OCI-LY3 (cell line): ENCODE measurements around the gene ZNF354B.
"Not testable (repeated sequence)": the region's sequence is repeated elsewhere in the genome, so short reads cannot be mapped to it uniquely, and the experiment has no call there.

Experiments
- H2AFZ ChIP-seq: fragments of 200-600, 300-600 bp; shearing (Covaris generic); 2 replicates; pipeline ENCODE4 v1.6.0; 2014; ENCODE audit warnings: antibody characterized with exemption, low read depth, low read length
- H3K27ac ChIP-seq: fragments of 200-600, 300-600 bp; sonication (generic); 2 replicates; pipeline ENCODE4 v1.5.1; 2014; ENCODE audit warnings: mild to moderate bottlenecking, low read length, moderate library complexity, mixed read lengths
- H3K27me3 ChIP-seq: fragments of 200-600, 300-600 bp; sonication (generic); 2 replicates; pipeline ENCODE4 v1.6.1; 2014; ENCODE audit warnings: low read depth, low read length, mixed read lengths
- H3K36me3 ChIP-seq: fragments of 200-600, 300-600 bp; sonication (generic); replicated peaks from 2 replicates; pipeline ENCODE3; 2014; ENCODE audit warnings: low read depth, low read length, mixed read lengths
- H3K4me1 ChIP-seq: fragments of 300-600, 200-600 bp; sonication (generic); 2 replicates; pipeline ENCODE4 v1.6.1; 2014; ENCODE audit warnings: low read length, mixed read lengths
- H3K4me2 ChIP-seq: fragments of 200-600, 300-600 bp; sonication (generic); 2 replicates; pipeline ENCODE4 v1.6.1; 2014; ENCODE audit warnings: low read length, mixed read lengths
- H3K4me3 ChIP-seq: fragments of 300-600, 200-600 bp; sonication (generic); 2 replicates; pipeline ENCODE4 v1.5.1; 2014; ENCODE audit warnings: antibody characterized with exemption, mild to moderate bottlenecking, low read length, moderate library complexity
- H3K79me2 ChIP-seq: fragments of 300-600, 200-600 bp; shearing (Covaris generic); 2 replicates; pipeline ENCODE4 v1.6.1; 2014; ENCODE audit warnings: mild to moderate bottlenecking, low read length, mixed read lengths
- H3K9ac ChIP-seq: fragments of 300-600, 200-600 bp; shearing (Covaris generic); 2 replicates; pipeline ENCODE4 v1.6.0; 2014; ENCODE audit warnings: mild to moderate bottlenecking, low read length, moderate library complexity
- H3K9me3 ChIP-seq: fragments of 200-600, 300-600 bp; shearing (Covaris generic); 2 replicates; pipeline ENCODE4 v1.6.1; 2014; ENCODE audit warnings: low read length, mixed read lengths; ENCODE audit not compliant: insufficient read depth
- H4K20me1 ChIP-seq: fragments of 200-600, 300-600 bp; sonication (generic); 2 replicates; pipeline ENCODE4 v1.6.1; 2016; ENCODE audit warnings: low read length, mixed read lengths; ENCODE audit not compliant: insufficient read depth
- EZH2phosphoT487 ChIP-seq: fragments of 200-600 bp; shearing (Covaris generic); IDR thresholded peaks from 2 replicates; pipeline ENCODE4 v1.6.1; 2018; ENCODE audit warnings: antibody characterized with exemption, mixed run types, low read depth
- TF ChIP-seq, protein P1 (sequence below): fragments of 200-600, 300-600 bp; sonication (generic); IDR thresholded peaks from 2 replicates; pipeline ENCODE4 v1.5.1; 2014; ENCODE audit warnings: antibody characterized with exemption, low read length, low read depth

Gene ZNF354B

GRCh38 chr5:178849316-178849715 is 10.4 kb upstream of the ZNF354B start:
- Histone ChIP-seq H3K4me2 (no peak overlapping the region), H4K20me1 (no peaks in the 10 kb centered on the region), H3K9me3 (no peaks in the 10 kb centered on the region), H3K4me3 (no peak overlapping the region), H3K4me1 (no peaks in the 10 kb centered on the region), H3K9ac (no peak overlapping the region), H2AFZ (no peak overlapping the region), H3K36me3 (no peaks in the 10 kb centered on the region), H3K27ac (no peak overlapping the region), H3K79me2 (no peaks in the 10 kb centered on the region), H3K27me3 (no peaks in the 10 kb centered on the region)
- no peak for TF ChIP-seq EZH2phosphoT487
- TF ChIP-seq, protein P1, sequence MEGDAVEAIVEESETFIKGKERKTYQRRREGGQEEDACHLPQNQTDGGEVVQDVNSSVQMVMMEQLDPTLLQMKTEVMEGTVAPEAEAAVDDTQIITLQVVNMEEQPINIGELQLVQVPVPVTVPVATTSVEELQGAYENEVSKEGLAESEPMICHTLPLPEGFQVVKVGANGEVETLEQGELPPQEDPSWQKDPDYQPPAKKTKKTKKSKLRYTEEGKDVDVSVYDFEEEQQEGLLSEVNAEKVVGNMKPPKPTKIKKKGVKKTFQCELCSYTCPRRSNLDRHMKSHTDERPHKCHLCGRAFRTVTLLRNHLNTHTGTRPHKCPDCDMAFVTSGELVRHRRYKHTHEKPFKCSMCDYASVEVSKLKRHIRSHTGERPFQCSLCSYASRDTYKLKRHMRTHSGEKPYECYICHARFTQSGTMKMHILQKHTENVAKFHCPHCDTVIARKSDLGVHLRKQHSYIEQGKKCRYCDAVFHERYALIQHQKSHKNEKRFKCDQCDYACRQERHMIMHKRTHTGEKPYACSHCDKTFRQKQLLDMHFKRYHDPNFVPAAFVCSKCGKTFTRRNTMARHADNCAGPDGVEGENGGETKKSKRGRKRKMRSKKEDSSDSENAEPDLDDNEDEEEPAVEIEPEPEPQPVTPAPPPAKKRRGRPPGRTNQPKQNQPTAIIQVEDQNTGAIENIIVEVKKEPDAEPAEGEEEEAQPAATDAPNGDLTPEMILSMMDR, result no peak

DNA sequence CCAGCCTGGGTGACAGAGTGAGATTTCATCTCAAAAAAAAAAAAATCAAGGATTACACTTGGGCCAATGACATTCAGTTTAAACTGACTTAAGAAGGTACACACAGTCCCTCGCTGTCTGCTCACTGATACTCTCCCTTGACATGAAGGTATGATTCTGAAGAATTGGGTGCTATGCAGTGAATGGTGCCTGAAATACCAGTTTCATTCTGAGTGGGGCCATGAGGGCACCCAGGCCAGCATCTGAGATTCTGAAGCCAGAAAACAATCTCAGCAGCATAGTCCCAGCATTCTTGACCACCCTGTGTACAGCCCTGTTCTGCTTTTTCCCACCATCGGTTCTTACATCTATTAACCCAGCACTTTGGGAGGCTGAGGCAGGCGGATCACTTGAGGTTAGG is 7.8 kb upstream of the ZNF354B start:
- H3K4me1 ChIP-seq, result no peaks in the 10 kb centered on the region
- H3K27ac ChIP-seq, result no peak overlapping the region
- no peak overlapping the region for H3K9ac ChIP-seq
- no peaks in the 10 kb centered on the region for H3K27me3 ChIP-seq
- no peaks in the 10 kb centered on the region for H3K9me3 ChIP-seq
- no peaks in the 10 kb centered on the region for H3K36me3 ChIP-seq
- no peak overlapping the region for H3K4me3 ChIP-seq
- no peak overlapping the region for H3K4me2 ChIP-seq
- no peak overlapping the region for H2AFZ ChIP-seq
- H4K20me1 ChIP-seq, result no peaks in the 10 kb centered on the region
- no peak for TF ChIP-seq EZH2phosphoT487
- TF ChIP-seq, protein P1, result no peak
- H3K79me2 ChIP-seq, result no peaks in the 10 kb centered on the region

DNA sequence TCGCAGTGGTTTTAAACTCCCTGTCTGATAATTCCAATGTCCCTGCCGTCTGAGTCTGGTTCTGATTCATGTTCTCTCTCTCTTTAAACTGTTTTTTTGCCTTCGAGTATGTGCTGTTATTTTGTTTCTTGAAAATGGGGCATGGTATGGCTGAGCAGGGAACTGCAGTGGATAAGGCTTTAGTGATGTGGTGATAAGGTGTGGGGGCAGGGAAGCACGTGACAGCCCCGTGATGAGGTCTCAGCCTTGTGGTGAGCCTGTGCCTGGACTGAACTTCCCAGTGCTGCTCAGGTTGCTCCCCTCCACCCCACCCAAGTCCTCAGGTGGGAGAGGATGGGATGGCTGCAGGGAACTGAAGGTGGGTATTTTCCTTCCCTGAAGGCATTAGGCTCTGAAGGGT is 5.5 kb upstream of the ZNF354B start:
- Histone ChIP-seq H3K27me3 (no peaks in the 10 kb centered on the region), H3K36me3 (no peaks in the 10 kb centered on the region), H4K20me1 (no peaks in the 10 kb centered on the region), H3K27ac (no peak overlapping the region), H3K4me2 (no peak overlapping the region), H3K9me3 (no peaks in the 10 kb centered on the region), H3K4me3 (no peak overlapping the region), H2AFZ (no peak overlapping the region), H3K9ac (no peak overlapping the region), H3K4me1 (no peaks in the 10 kb centered on the region), H3K79me2 (no peaks in the 10 kb centered on the region)
- TF ChIP-seq, protein P1, result no peak
- TF ChIP-seq EZH2phosphoT487, result no peak

- not testable (repeated sequence) for H3K4me2 ChIP-seq, H2AFZ ChIP-seq, H3K79me2 ChIP-seq, H3K27ac ChIP-seq, H3K9ac ChIP-seq, H3K4me1 ChIP-seq, H3K27me3 ChIP-seq, H3K4me3 ChIP-seq, H3K9me3 ChIP-seq, H4K20me1 ChIP-seq, H3K36me3 ChIP-seq
Measured at GRCh38 chr5:178860615-178861014, 862 bp downstream of the ZNF354B start.

DNA sequence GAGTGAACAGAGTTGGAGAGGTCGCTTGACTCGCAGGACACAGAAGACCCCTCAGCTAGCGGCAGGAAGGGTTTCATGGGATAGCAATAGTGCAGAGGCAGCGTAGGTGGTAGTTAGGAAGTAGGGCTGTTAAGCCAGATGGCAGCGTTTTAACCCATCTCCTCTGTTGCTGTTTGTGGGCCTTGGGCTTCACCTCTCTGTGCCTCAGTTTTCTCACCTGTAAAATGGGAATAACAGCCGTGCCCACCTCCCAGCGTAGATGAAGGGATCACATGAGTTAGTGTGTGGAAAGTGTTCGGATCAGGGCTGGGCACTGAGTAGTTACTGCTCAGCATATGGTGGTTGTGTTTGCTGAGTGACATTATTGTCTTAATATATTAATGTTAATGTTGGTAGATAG is 1.9 kb downstream of the ZNF354B start:
- Histone ChIP-seq H3K27me3 (no peaks in the 10 kb centered on the region), H3K4me3 (no peak overlapping the region), H4K20me1 (no peaks in the 10 kb centered on the region), H3K4me1 (no peaks in the 10 kb centered on the region), H3K27ac (no peak overlapping the region), H3K4me2 (no peak overlapping the region), H2AFZ (no peak overlapping the region), H3K9me3 (no peaks in the 10 kb centered on the region), H3K79me2 (no peaks in the 10 kb centered on the region), H3K36me3 (no peaks in the 10 kb centered on the region), H3K9ac (no peak overlapping the region)
- no peak for TF ChIP-seq EZH2phosphoT487
- TF ChIP-seq, protein P1, result no peak
